Activated CD4-positive, alpha-beta T cell treated with anti-CD3 and anti-CD28 coated beads for 1 hour (primary cell): Measurements from ENCODE around the gene NDUFB4.

Source experiments
- DNase-seq: peaks from one replicate; pipeline ENCODE4 v3.0.0-alpha.2; 2020

The NDUFB4 gene

DNA sequence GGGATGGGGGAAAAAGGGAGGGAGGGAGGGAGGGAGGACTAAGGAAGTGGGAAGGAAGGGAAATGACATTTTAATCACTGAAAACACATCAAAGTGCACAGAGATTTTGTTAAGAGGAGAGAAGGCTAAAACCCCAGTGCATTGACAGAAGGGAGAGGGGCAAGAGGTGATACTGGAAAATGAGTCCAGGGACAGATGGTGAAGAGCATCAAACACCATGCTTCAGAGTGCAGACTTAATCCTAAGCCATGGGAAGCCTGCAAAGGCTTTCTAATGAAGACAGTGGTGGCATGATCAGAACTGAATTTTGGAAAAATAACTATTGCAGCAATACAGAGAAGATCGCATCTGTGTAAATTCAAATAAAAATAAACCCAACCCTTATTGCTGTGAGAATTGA is 44.1 kb downstream of the NDUFB4 start:
- no peak for DNase-seq

DNA sequence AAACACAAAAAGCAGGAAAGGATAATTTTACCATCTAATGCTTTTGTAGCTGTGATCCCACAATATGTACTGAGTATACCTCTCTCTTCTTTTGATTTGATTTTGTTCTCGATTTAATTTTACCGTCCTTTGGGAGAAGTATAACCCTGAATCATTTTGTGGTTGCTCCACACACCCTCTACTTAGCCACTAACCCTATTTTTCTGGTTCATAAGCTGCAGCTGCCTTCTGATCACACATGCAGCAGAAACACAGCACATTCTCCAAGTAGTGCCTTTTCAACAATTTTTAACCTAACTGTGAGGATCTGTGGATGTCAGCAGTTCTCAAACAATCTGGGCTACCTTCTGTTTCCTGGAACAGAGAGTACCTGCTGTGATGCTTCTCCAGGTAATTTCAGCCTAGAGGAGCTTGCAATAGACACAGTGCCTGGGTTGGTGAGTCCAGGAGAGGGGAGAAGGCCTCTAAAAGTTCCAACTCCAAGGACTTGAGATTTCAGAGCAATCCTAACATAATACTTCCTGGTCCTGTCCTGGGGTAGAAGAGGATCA is 45.6 kb downstream of the NDUFB4 start:
- no peak for DNase-seq

- no peak for DNase-seq
These were observed 46.3 kb downstream of the NDUFB4 start for GRCh38 chr3:120642368-120642948.

GRCh38 chr3:120645083-120645845 is 49.1 kb downstream of the NDUFB4 start:
- DNase-seq = no peak

- DNase-seq = no peak
These were observed 50.8 kb downstream of the NDUFB4 start for GRCh38 chr3:120646771-120647432.

DNA sequence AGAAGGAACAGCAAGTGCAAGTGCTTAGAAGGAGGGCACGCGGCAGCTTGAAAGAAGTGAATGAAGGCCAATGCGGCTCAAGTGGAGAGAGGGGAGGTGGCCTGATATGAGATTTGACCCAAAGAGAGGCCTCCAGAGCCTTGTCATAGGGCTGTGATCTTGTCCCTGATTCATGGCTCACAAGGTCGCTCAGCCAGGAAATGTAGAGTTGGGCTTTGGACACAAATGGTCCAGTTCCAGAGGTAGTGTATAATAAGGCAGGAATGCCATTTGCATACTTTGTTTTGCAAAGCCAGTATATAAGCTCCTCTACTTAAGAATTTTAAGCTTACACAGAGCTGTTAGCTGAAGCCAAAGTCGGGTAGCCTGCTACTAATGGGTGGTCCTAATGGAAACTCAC is 52.2 kb downstream of the NDUFB4 start:
- no peak for DNase-seq

DNA sequence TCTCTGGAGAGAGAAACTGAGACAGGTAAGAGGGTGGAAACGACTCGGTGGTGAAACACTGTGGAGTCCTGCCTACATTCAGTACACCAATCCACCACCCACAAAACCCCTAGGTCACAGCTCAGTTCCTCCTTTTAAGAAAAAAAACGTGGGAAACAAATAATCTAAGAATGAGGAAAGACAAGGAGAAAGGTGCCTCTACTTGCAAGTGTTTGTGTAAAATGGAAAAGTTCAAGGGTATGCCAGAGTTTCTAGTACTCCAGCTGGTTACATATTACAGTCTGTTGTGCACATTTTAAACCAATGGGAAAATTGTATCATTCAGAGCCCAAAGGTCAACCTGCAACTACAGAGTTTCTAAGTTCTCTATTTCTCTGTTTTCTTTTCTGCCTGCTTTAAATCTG is 53.7 kb downstream of the NDUFB4 start:
- no peak for DNase-seq

DNA sequence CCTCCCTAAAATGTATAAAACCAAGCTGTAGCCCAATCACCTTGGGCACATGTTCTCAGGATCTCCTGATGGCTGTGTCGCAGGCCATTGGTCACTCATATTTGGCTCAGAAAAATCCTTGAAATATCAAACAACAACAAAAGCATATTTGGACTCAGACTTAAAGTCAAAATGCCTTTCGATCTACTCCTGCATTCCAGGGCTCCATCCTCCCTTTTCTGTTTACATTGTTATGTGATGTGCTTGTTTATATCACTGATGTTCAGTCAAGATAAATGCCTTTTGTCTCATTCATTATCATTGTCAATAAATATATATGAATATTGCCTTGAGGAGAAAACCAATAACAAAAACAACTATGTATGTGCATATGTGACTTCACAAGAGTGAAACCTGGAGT is 54.2 kb downstream of the NDUFB4 start:
- no peak for DNase-seq
